Suppressor macrophage treated with lipopolysaccharide for 4 hours (primary cell): Measurements from ENCODE around the gene EFL1.
A peak's percentile ranks its signal among the peaks of the same experiment; 100 is the strongest.
"Not testable (repeated sequence)": the region's sequence is repeated elsewhere in the genome, so short reads cannot be mapped to it uniquely, and the experiment has no call there.

ENCODE experiments used
- DNase-seq: peaks from one replicate; pipeline ENCODE4 v3.0.0-alpha.2; 2020

Gene EFL1

GRCh38 chr15:82275410-82275809 is 12.9 kb upstream of the EFL1 start:
- DNase-seq: no peak

DNA sequence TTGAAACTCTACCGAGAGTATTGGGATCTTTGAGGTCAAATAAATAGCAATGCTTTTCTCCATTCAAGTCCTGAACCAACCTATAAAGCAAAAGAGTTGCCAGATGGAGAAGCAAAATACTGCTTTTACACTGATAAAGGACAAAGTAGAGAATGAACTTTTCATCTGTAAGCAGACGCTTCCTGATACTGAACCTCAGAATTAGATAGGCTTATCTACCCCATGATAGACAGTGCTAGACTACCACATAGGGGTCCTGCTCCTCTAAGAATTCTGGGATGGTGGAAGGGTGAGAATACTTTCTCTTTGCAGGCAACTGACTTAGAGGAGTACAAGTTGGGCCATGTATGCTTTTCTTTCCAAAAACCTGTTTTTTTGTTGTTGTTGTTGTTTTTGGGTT is 9.6 kb upstream of the EFL1 start:
- no peak for DNase-seq

DNA sequence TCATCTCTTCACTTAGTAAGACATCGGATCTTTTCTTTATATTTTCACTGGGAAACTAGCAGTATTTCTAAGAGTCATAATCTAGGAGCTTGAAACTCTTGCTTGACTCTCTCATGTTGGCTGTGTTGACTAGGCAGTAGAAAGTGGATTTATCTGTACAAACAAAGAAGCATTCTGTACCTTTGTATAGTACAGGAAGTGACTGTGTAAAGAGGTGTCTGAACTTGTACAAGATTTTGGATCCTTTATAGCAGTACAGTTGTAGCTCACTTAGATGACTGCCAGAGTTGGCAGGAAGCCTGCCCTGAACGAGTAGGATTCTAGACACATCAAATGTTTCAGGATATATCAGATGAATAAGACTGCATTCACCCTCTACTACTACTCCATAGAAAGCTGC is 5.9 kb upstream of the EFL1 start:
- DNase-seq: not testable (repeated sequence)

- DNase-seq: not testable (repeated sequence)
Measured at GRCh38 chr15:82267137-82267536, 4.6 kb upstream of the EFL1 start.

- no peak for DNase-seq
Measured at GRCh38 chr15:82263350-82263749, 816 bp upstream of the EFL1 start.

DNA sequence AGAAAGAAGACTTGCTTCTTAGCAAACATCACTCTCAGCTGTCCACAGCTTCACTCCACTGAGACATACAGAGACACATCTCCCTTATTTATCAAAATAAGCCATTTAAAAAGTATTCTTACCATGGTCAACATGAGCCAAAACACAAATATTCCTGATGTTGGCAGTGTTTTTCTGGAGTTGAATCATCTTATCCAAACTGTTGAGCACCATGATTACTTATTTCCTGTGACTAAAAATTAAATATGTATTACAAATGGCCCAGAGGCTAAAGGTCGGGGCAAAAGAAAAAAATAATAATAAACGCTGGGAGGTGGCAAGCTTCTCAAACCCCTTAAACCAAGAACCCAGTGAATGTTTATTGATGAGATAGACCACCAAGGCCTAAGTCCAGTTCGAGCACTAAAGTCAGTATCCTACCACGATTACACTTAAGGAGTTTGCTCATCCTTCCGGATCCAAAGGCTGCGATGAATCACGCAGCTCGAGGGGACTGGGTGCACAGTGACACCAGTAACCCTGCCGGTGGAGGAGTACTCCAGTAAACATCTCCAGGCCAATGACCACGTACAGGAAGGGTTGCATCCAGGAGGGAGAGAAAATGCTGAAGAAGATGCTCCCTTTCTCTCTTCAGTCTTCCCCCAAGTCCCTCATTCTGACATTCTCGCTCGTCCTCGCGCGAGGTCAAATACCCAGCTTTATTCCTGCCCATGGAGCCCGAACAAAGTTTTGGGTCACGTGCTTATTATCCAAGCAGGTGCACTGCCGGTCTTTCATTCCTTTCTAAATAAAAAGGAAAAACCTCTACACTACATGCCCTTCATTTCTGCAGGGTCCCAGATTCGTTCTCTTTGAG is 740 bp downstream of the EFL1 start:
- DNase-seq: peak; percentile 75

GRCh38 chr15:82248261-82248660 is 14.3 kb downstream of the EFL1 start:
- not testable (repeated sequence) for DNase-seq

DNA sequence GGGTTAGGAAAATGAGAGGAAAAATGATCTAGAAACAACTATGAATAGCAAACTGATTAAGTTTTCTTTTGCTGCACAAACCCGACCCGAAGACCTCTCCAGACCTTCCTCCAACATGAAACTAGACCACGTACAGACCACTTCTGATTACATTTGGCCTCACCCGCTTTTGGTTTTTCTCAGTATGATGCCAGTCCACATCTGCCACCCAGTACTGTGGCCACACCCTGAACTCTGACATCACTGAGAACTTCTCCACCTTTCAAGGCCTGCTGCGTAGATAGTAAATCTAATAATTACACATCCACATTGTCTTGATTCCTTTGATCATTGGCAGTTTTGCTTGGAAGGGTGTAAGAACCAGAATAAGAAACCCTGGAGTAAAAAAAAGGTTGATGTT is 16.6 kb downstream of the EFL1 start:
- DNase-seq: not testable (repeated sequence)

DNA sequence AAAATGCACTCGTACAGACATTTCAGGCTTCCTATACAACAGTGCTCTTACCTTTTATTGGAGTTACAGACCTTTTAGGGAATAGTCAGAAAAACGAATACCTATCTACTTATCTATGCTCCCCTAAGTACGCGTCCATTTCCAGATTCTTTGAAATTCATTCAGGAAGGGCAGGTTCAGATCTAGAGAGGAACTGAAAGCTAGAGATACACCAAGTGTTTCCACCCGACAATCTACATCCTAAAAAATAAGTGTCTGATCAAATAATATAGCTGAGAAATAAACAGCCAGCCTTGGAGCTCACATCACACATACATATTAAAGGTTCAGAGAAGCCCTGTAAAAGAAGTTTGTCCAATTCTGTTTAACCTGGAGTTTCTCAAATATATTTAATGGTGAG is 18.9 kb downstream of the EFL1 start:
- not testable (repeated sequence) for DNase-seq

GRCh38 chr15:82241836-82242499 is 20.6 kb downstream of the EFL1 start:
- peak; percentile 16 for DNase-seq

DNA sequence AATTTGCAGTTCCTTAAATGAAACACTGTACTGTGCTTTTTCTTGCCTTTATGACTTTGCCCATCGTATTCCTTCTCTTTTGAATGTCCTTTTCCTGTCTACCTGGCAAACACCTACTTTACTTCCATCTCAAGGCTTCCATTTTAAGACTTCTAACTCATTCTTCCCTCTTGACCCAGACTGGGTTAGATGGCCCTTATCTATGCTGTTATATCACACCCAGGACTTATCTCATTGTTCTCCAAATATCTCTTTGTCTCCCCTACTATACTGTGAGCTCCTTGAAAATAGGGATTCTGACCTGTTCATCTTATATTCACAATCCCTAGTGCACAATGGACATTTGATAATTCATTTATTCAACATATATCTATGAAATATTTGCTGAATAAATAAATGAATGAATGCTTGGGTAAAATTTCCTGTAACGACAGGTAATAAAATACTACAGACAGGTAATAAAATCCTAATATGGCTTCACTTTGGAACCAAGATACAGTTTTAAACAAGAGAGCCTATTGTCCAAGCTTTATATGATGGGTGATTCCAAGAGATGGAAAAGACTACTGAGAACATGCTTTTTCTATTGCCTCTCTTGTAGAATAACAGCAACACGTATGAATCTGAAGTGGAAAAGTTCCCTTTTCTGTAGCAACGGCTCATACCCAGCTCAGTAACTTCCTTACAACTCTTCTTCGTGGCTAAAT is 22.7 kb downstream of the EFL1 start:
- DNase-seq: no peak

GRCh38 chr15:82237944-82238534 is 24.5 kb downstream of the EFL1 start:
- DNase-seq: not testable (repeated sequence)

GRCh38 chr15:82231842-82232241 is 30.7 kb downstream of the EFL1 start:
- no peak for DNase-seq

GRCh38 chr15:82231233-82231632 is 31.3 kb downstream of the EFL1 start:
- DNase-seq: no peak

DNA sequence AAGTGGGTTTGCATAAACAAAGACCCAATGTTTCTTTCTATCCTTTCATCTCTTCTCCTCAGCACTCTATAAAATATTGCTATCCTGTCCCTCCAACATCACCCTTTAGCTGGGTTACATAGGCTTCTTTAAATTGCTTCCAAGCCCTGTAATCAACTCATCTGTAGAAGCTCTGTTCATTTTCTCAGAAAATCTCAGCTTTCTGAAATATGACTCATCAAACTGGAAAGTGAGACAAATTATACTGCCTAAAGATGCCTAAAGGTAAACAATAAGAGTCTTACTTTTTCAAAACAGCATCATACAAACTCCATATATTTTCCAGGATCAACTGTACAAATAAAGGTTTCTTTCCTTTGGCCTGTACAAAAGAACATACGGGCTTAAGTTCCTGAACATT is 33.8 kb downstream of the EFL1 start:
- DNase-seq: no peak

- peak; percentile 33 for DNase-seq
Measured at GRCh38 chr15:82221535-82221934, 41.0 kb downstream of the EFL1 start.

DNA sequence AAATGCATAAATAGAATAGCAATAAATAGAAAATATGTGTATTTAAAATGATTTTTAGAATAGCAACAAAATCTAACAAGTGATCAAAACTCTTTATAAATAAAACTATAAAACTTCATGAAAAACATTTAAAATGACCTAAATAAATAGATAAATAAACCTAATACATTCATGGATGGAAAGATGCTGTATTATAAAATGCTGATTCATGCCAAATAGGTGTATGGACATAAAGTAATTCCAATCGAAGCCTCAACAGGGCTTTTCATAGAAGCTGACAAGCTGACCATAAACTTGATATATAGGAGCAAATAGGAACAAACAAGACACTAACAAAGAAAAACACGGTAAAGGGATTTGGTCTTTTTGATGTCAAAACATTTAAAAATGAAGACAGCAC is 46.4 kb downstream of the EFL1 start:
- DNase-seq: not testable (repeated sequence)

DNA sequence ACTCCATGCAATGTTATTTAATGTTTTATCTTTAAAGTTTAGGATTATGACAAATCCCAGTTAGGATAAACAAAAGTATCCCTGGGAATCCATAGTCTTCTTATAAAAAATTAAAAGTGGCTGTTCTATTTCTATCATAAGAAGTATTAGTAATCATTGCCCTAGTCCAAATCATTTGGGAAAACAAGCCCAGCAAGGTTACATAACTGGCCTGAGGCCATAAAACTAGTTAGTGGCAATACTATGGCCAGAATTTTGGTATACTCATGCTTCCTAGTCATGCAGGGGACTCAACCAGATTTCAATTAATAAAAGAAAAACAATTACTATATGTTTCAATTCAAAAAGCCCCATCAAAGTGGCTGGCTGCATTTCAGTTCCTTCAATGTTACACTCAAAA is 50.3 kb downstream of the EFL1 start:
- not testable (repeated sequence) for DNase-seq

- not testable (repeated sequence) for DNase-seq
Measured at GRCh38 chr15:82210066-82210597, 52.4 kb downstream of the EFL1 start.

DNA sequence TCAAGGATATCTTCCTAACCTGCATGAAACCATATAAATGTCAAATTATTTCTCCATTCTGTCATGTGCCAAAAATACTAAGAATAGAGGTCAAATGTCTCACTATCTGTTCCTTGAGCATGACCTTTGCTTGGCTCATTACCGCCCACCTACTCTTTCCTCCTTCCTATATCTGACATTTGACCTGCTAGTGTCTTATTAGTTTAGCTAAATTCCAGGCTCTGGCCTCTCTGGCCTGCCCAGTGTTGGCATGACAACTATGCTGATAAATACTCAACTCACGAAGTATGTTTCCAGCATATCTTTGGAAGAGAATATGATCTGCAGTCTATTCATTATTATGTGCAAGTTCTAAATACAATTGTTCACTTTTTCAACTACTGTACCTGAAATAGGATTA is 58.0 kb downstream of the EFL1 start:
- not testable (repeated sequence) for DNase-seq

DNA sequence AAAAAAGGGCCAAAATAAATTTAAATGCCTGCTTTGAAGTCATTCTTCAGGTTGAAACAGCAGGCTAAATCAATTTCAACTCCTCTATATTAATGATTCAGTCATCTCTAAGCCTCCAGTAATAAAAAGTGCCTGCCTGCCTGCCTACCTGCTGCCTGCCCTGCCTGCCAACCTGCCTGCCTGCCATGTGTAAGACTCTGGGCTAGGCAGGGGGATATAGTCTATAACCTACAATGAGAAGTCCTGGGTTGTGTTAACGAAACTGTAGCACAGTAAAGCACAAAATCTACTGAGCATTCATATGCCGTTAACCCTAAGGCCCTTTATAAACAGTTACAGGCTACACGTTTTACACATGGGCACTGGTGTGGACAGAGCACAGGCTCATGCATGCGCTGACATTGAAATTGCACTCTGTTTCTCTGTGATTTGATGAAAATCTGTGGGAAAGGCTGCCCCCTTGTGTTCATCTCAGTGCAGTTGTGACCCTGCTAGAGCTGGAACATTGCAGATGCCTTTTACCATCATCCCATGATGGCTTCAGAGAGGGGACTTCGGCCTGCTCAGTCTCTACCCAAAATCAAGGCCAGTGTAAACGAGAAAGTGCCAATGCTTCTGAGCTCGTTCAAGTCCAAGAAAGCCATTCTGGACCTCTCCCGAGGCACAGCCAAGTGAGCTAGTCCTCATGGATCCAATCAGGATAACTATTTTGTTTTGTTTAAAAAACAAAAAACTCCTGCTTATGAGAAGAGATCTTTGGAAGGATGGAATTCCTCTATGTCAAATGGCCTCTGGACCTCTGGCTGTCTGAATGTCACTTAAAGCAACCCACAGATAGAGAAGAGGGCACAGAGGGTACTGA is 64.6 kb downstream of the EFL1 start:
- peak; percentile 72 for DNase-seq

- DNase-seq: no peak
Measured at GRCh38 chr15:82196353-82196752, 66.2 kb downstream of the EFL1 start.
